Endometrial microvascular endothelial cells (primary cell): ENCODE data around the gene MMP28. TPM values are rescaled to one million over a fixed set of nuclear protein-coding genes. Genes with fewer than 3 reads are reported as not detected.

Experiments
- in situ Hi-C: cut with HindIII; loops from 2 replicates; pipeline ENCODE4 v1.10.0; 2017; ENCODE audit warnings: low sequenced_read_pairs, low pct_unique_long_range_greater_than_20kb; ENCODE audit errors: inconsistent ontology term
- total RNA-seq: library from RNA; depleted of rRNA; stranded (reverse); fragments of >200 nt; gene quantifications from one replicate; pipeline ENCODE4 v1.2.3, GENCODE V29; 2015; ENCODE audit errors: inconsistent ontology term

The MMP28 gene
- total RNA-seq, result 0.19 TPM

GRCh38 chr17:35795007-35795870, at the start of gene MMP28:
MMP28 (minus strand) TSS chr17:35795641; CDS start chr17:35795377, 264 bp downstream.
- in situ Hi-C loops, result no loop called here

GRCh38 chr17:35844547-35844946, 49.1 kb upstream of the MMP28 start:
- in situ Hi-C loops, result no loop called here

- in situ Hi-C loops, result no loop called here
Observed at GRCh38 chr17:35843698-35844097, 48.3 kb upstream of the MMP28 start.

GRCh38 chr17:35842239-35842638, 46.8 kb upstream of the MMP28 start:
- in situ Hi-C loops, result no loop called here

- in situ Hi-C loops, result no loop called here
Observed at GRCh38 chr17:35841505-35841904, 46.1 kb upstream of the MMP28 start.

GRCh38 chr17:35841101-35841500, 45.7 kb upstream of the MMP28 start:
- in situ Hi-C loops, result no loop called here

GRCh38 chr17:35825206-35825605, 29.8 kb upstream of the MMP28 start:
- in situ Hi-C loops, result no loop called here

GRCh38 chr17:35821308-35821707, 25.9 kb upstream of the MMP28 start:
- in situ Hi-C loops, result no loop called here

GRCh38 chr17:35819455-35819854, 24.0 kb upstream of the MMP28 start:
- in situ Hi-C loops, result no loop called here

- in situ Hi-C loops, result no loop called here
Observed at GRCh38 chr17:35817196-35817595, 21.8 kb upstream of the MMP28 start.

- in situ Hi-C loops, result no loop called here
Observed at GRCh38 chr17:35816723-35817122, 21.3 kb upstream of the MMP28 start.

GRCh38 chr17:35812456-35812855, 17.0 kb upstream of the MMP28 start:
- in situ Hi-C loops, result no loop called here

GRCh38 chr17:35811759-35812158, 16.3 kb upstream of the MMP28 start:
- in situ Hi-C loops, result no loop called here

GRCh38 chr17:35809855-35810461, 14.5 kb upstream of the MMP28 start:
- in situ Hi-C loops, result no loop called here

GRCh38 chr17:35808962-35809854, 13.8 kb upstream of the MMP28 start, which contains the start of gene TAF15:
TAF15 (plus strand) TSS chr17:35809484; CDS start chr17:35809570, 86 bp downstream.
- in situ Hi-C loops, result no loop called here

- in situ Hi-C loops, result no loop called here
Observed at GRCh38 chr17:35808240-35808961, 13.0 kb upstream of the MMP28 start.

GRCh38 chr17:35807371-35808144, 12.1 kb upstream of the MMP28 start:
- in situ Hi-C loops, result no loop called here

GRCh38 chr17:35804658-35805192, 9.3 kb upstream of the MMP28 start:
- in situ Hi-C loops, result no loop called here
